HG03135 (cell line): ENCODE measurements around the gene ZNF618.

Experiments used
- ATAC-seq: cut with Tn5 transposase; IDR thresholded peaks from one replicate; pipeline ENCODE4 v1.9.1; 2021; ENCODE audit warnings: mild to moderate bottlenecking, moderate library complexity; ENCODE audit not compliant: unreplicated experiment

Gene ZNF618, protein sequence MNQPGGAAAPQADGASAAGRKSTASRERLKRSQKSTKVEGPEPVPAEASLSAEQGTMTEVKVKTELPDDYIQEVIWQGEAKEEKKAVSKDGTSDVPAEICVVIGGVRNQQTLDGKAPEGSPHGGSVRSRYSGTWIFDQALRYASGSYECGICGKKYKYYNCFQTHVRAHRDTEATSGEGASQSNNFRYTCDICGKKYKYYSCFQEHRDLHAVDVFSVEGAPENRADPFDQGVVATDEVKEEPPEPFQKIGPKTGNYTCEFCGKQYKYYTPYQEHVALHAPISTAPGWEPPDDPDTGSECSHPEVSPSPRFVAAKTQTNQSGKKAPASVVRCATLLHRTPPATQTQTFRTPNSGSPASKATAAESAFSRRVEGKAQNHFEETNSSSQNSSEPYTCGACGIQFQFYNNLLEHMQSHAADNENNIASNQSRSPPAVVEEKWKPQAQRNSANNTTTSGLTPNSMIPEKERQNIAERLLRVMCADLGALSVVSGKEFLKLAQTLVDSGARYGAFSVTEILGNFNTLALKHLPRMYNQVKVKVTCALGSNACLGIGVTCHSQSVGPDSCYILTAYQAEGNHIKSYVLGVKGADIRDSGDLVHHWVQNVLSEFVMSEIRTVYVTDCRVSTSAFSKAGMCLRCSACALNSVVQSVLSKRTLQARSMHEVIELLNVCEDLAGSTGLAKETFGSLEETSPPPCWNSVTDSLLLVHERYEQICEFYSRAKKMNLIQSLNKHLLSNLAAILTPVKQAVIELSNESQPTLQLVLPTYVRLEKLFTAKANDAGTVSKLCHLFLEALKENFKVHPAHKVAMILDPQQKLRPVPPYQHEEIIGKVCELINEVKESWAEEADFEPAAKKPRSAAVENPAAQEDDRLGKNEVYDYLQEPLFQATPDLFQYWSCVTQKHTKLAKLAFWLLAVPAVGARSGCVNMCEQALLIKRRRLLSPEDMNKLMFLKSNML

DNA sequence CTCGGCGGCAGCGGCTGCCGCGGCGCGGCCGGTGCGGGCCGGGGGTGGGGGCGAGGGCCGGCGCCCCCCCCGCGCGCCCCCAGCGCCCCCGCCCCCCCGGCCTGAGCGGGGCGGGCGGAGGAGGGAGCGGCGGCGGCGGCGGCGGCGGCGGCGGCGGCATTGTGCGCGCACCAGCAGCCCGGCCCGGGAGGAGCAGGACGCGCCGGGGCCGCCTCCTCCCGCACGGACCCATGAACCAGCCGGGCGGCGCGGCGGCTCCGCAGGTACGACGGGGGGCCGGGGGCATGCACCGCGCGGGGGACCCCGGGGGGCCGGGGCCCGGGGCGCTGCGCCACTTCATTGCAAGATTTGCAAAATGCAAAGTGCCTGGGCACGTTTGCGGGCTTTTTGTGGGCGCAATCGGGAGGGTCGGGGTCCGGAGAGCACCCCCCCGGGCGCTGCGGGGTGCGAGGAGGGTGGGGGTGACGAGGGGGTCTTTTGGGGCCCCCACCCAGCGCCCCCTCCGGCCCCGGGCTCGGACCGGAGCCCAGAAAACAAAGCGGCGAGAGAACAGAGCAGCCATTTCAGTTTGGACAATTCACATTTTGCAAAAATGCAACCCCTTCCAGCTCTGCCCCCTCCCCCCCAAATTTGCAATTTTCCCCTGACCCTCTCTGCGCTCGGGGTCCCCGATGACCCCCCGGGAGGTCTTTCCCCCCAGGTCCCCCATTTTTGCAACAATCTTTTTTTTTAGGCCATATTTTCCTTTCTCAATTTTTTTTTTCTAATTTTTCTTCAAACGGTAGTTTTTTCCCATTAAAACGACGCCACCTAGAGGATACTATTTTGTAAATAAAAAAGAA, at the start of gene ZNF618:
Gene ZNF618, plus strand, starts transcription at position 159 of the 842 bp plus-strand sequence. Its CDS starts 72 bp downstream, at position 231.
- ATAC-seq, result peak; percentile 69

DNA sequence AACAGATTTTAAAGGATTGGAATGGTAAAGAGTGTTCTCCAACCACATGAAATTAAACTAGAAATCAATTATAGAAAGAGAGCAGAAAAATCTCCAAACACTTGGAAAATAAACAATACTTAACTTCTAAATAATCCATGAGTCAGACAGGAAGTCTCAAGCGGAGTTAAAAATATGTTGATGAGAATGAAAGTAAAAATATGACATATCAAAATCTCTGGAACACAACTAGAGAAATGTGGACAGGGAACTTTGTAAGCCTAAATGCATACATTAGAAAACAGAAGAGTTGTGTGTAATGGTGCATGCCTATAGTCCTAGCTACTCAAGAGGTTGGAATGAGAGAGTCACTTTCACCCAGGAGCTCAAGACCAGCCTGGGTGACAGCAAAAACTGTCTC, 47.9 kb upstream of the ZNF618 start:
- no peak for ATAC-seq

DNA sequence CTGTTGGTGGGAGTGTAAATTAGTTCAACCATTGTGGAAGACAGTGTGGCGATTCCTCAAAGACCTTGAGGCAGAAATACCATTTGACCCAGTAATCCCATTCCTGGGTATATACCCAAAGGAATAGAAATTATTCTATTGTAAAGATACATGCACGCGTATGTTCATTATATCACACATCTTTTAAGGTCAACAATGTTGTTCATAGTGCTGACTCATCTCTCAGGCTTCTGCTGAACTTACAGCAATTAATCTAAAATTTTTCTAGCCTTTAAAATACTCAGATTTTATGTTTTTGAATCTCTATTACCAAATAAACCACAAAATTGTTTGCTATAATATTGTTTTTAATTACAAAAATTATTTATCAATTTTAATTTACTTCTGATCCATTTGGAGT, 38.8 kb upstream of the ZNF618 start:
- ATAC-seq, result no peak

DNA sequence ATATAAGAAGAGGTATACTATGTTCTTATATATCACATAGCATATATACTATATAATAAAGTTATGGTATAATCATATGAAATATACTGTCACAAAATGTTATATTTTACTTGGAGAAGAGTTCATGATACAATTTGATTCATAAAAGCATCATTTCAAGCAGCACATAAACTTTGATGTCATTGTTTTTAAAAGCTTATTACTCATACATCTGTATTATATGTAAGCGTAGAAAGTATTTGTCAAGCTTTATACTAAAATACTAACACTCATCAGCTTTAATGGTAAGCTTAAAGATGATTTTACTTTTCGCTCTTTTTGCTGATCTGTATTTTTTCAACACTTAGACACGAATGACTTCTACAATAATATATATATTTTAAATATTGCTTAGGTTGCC, 34.0 kb upstream of the ZNF618 start:
- ATAC-seq, result no peak

DNA sequence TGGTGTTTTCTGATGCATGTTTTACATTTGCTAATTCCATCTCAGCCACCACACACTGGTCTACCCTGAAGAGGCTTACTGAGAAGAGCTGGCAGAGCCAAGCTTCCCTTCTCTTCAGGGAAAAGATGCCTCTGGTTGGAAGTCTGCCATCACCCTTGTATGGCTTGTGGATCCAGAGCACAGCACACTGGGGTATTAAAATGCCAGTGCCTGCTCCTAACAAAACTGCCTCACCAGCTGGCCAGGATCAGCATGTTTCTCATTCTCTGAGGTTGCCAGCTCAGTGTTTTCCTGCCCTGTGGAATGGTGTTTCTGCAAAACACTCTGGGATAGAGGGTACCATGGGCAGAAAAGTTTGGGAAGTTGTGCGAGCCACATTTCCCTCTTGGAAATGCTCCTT, 31.6 kb upstream of the ZNF618 start:
- no peak for ATAC-seq

DNA sequence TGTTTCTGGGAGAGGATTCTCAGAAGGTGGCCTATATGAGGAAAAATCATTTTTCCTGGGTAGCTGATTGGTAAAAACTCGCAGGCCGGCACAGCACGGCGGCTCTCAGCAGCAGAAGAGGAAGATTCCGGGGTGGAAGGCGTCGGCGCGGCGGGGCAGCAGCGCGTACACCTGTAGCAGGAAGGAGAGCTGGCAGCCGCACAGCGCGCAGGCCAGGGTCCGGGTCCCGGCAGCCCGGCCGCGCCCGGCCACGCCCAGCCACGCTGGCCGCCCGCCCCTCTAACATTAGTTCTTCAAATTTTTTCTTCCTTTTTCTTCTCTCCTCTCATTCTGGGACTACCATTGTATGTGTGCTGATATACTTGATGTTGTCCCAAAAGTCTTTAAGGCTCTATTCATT, 24.8 kb upstream of the ZNF618 start:
- no peak for ATAC-seq

DNA sequence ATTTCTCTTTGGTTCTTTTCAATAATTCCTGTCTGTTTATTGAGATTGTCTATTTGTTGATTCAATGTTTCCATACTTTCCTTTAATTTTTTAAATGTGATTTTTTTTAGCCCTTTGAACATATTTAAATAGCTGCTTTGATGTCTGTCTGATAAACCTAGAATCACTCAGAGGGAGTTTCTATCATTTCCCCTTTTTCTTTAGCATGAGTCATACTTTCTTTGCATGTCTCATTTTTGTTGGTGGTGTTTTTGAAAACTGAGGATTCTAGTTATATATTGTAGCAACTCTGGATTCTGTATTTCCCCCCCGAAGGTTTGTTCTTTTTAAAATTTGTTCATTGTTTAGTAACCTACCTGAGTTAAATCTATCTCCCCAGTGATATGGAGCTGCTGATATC, 24.2 kb upstream of the ZNF618 start:
- ATAC-seq, result no peak

DNA sequence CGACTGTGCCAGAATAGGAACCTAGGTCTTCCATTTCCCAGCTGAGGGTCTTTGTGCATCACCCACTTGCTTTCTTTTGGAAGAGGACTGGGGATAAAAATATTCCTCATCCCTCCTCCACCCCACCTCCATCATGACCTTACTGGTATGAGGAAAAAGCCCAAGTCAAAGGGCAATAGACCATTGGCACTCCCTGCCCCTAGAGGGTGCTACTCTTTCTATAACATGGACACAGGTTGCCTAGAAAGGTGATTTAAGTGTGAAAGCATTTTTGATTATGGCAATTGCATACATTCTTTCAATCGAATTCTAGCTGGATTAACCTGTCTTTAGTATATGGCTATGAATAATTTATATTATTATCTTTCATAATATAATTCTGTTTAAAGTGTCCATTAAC, 22.8 kb upstream of the ZNF618 start:
- ATAC-seq, result no peak

DNA sequence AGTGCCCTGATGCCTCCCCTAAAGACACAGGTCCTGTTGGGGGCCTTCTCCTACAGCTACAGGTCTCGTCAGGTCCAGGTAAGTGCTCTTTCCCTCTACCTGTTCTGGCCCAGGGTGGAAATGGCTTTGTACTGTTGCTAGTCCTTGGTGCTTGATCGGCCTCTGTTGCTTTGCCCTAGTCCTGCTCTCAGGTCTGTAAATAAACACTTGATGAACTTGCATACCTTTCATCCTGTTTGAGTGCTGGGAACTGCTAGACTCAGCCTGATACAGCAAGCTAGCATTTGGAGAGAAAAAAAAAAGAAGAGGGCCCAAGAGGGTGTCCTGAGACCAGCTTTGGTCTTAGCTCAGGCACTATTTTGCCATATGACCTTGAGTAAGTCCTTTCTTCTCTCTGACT, 21.8 kb upstream of the ZNF618 start:
- ATAC-seq, result no peak

DNA sequence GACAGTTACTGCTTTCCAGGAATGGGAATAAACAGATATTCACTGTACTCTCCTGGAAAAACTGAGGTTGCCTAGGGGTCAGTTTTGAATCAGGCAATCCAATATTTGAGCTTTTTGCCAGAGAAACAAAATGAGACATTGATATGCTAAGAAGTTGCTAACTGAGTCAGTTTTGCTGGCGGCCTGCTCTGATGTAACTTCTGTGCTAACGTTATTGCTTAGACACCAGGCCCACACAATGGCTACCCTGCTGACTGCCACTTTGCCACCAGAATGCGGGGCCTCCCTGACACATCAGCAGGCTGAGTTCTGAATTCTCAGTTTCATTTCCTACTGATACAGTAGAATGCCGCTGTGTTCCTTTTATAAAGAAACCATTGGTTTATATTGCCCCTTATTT, 18.2 kb upstream of the ZNF618 start:
- no peak for ATAC-seq

DNA sequence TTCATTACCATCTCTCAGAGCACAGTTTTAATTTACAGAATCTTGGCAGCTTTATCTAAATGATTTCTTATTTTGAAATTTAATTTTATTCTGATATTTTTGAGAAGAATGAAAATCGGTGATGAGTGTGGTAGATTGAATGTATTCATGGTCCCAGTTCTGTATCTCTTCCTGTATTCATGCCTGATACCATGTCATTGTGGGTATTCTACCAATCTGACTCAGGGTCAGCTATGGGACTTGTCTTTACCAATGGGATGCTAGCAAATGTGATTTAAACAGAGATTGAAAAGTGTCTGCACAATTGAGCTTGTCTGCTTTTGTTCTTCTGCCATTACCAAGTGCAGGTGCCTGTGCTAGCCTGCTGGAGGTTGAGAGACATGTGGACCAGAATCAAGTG, 17.8 kb upstream of the ZNF618 start:
- ATAC-seq, result no peak

DNA sequence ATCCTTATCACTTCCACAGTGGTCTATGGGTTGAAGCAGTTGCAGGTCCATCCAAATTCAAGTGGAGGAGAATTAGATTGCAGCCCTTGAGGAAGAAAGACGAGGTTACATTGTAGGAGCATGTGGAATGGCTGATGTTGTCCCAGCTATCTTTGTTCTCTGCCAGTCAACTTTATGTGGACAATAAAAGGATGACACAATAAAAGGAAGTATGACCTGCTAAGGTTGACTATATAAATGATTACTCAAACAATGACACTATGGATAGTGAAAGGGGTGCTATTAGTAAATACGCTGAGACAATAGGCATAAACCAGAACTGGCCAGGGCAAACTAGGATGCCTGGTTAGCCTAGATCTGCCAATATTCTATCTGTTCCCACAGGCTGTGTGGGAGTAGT, 12.8 kb upstream of the ZNF618 start:
- no peak for ATAC-seq

DNA sequence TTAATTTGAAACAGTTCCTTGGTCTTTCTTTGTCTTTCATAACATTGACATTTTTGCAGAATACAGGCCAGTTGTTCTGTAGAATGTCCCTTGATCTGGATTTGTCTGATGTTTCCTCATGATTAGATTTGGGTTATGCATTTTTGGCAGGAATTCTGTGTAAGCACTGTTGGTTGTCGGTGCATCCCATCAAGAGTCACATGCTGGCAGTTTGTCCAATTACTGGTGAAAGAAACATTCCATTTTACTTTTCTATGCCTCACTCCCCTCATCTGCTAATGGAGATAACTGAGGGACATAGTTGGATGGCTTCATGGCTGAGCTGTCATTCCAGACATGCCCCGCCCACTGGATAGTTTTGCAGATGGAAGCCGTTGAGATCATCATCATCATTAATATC, 7.6 kb upstream of the ZNF618 start:
- ATAC-seq, result no peak

DNA sequence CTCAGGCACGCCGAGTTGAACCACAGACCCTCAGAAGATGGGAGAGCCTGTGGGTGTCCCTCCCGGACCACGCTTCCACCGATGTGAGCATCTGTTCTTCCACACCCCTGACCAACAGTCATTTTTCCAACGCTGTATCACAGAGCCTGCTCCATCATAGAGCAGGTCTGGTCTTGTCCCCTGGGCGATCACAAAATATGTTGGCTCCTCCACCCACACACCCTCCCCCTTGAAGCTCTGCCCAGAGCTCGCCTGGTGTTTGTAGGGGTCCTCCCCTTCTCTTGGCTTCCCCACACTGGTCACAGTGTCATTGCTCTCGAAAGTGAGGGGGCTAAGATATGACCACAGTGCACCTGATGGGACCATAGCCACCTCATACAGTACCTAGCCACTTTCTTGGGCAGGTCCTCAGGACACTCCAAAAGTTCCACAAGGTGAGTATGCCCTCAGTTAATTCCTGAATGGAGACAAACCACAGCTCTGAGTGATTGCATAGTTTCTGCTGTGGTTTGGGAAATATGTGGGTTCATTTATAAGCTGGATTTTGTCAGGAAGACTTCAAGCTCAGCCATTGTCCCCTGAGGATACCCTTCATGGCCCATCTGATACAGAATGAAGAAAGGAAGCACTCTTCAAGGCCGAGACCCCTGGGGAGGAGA, 3.5 kb upstream of the ZNF618 start:
- ATAC-seq, result no peak

DNA sequence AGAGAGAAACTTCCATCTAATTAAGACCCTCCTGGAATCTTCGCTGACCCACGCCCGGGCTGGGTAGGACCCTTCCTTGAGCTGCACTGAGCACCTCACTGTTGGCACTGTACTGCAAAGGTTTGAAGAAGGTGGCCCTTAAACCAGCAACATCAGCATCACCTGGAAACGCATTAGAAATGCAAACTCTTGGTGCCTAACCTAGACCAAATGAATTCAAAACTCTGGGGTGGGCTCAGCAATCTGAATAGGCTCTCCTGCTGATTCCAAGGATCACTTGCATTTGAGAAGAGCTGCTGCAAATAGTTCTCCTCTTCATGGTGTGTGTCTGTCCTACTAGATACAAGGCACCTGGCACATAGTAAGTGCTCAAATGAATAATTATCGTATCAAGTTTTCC, 2.7 kb upstream of the ZNF618 start:
- no peak for ATAC-seq

DNA sequence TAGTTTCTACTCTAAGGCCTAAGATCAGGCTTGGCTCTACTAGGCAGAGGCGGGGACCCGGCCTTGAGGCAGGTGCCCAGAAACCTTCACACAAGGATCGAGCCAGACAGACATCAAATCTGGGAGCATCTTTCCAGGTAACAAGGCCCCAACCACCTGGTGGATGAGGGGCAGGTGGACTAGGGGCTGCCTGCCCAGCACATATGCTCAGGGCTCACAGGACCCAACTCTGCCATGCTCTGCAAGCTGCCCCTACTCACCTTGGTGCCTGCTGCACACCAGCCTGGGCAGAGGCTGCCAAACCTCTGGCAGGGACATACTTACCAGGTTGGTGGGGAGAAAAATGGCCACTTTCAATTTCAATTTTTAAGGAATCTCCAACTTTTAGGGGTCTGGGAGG, 2.2 kb upstream of the ZNF618 start:
- ATAC-seq, result no peak

DNA sequence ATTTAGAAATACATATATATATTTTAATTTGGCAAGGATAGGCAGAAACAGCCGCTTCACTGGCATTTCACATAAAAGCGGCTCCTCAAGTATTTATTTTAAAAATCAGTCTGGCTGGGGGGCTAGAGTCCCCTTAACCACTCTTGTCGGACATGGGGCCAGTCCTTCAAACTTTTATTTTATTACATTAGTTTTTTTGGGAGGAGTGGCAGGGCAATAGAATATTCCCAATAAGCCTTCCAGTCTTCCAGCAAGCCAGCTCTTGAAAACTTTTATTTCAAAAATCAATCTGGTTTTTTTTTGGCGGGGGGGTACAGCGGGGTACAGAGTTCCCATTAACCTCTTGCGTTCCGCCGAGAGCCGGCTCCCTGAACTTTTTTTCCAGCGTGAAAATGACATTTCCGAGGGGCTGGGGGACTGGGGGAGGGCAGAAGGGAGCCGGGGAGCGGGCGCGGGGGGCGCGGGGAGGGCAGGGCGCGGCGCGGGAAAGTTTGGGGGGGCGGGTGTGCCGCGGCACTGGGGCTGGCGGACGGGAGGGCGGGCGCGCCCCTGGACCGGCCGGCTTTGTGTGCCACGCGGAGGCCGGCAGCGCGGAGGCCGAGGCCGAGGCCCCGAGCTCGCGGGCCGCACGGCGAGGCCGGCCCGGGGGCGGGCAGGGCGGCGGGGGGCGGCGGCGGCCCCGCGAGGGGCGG, 504 bp upstream of the ZNF618 start:
- peak; percentile 29 for ATAC-seq

DNA sequence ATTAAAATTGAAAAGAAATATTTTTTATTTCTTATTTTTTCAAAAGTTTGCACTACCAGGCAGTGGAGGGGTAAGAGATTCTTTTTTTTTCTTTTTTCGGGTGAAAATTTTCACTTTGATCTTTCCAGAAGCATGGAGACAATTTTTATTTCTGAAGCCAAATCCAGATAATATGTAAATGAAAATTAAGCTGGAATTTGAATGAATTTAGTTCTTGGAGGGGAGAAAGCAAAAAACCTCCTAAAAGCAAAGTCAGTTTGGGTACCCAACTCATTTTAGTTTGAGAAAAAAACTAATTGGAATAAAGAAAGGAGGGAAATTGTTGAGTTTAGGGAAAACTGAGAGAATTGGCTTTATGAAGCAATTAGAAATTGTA, 872 bp downstream of the ZNF618 start:
- ATAC-seq, result no peak

DNA sequence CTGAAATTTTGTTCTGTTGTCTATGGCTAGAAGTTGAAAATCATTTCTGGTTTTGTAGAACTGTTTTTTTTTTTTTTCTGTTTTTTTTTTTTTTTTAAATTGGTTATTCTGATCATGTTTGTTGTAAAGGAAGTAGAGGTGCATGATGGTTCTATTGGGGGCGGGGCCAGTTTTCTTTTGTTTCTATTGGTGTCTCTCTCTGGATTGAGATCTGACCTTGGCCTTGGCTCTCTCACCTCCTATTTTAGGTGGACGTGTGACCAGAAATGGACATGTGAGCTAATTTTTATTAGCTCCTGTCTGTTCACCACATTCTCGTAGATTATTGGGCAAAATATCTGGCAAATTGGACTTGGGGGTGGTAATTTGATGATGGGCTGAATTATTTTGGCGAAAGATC, 3.2 kb downstream of the ZNF618 start:
- no peak for ATAC-seq

DNA sequence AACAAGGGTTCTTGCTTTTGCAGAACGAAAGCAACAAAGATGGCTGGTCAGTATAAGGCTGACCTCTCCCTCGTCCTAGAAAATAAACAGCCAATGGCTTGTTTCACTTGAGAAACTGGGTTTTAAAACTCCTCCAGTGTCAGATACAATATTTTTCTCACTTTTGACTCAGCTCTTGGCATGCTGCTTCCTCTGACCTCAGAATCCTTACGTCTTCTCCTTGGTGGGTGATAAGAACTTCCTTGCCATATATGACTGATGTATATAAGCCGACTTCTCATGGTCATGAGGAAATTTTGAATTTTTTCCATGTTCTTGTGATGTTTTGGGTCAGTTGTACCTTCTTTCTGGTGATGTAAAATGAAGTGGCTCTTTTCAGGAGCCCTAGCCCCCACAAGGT, 3.8 kb downstream of the ZNF618 start:
- no peak for ATAC-seq
